SJCRH30 (cell line): ENCODE results near the gene SPATA20. TPM values are rescaled to one million over a fixed set of nuclear protein-coding genes. Genes with fewer than 3 reads are reported as not detected.

Experiments used
- DNase-seq, 2 experiments: peaks; one replicate each; pipeline ENCODE4 v3.0.0-alpha.2; 2015 to 2020
- H3K27ac ChIP-seq: fragments of 250-450 bp; sonication (Bioruptor Pico); 2 replicates; pipeline ENCODE4 v1.5.1; 2020; ENCODE audit warnings: mild to moderate bottlenecking, moderate library complexity
- H3K27me3 ChIP-seq: fragments of 250-450 bp; sonication (Bioruptor Pico); 2 replicates; pipeline ENCODE4 v1.5.1; 2020; ENCODE audit warnings: mild to moderate bottlenecking, moderate library complexity
- H3K36me3 ChIP-seq: fragments of 250-450 bp; sonication (Bioruptor Pico); 2 replicates; pipeline ENCODE4 v1.5.1; 2020; ENCODE audit warnings: mild to moderate bottlenecking, moderate library complexity
- H3K4me1 ChIP-seq: fragments of 250-450 bp; sonication (Bioruptor Pico); 2 replicates; pipeline ENCODE4 v1.5.1; 2020; ENCODE audit warnings: mild to moderate bottlenecking, moderate library complexity
- H3K4me3 ChIP-seq: fragments of 250-450 bp; sonication (Bioruptor Pico); 2 replicates; pipeline ENCODE4 v1.5.1; 2020; ENCODE audit warnings: mild to moderate bottlenecking, moderate library complexity
- H3K9me3 ChIP-seq: fragments of 250-450 bp; sonication (Bioruptor Pico); replicated peaks from 2 replicates; pipeline ENCODE4 v1.5.1; 2020; ENCODE audit warnings: mild to moderate bottlenecking, moderate library complexity
- total RNA-seq: library from RNA; depleted of rRNA; stranded (reverse); fragments of >200 nt; shearing (Covaris generic); gene quantifications from 2 replicates; pipeline ENCODE4 v1.2.3, GENCODE V29; 2014

Gene SPATA20
- total RNA-seq, 1 experiment from 2014 or later = 13.1 TPM

GRCh38 chr17:50531428-50532025 lies 15.4 kb upstream of the SPATA20 start:
- no peaks in the 10 kb centered on the region for H3K36me3 ChIP-seq

GRCh38 chr17:50532452-50533024 lies 14.4 kb upstream of the SPATA20 start, which contains the start of gene EPN3:
Gene EPN3, plus strand, starts transcription at chr17:50532735. Its CDS starts 3,822 bp downstream, at chr17:50536557.
- Histone ChIP-seq H3K27me3 (peaks cover 11% of the 10 kb centered on the region; the same call in 1 of the 2 replicates), H3K27ac (no peak within 1 kb of the TSS), H3K36me3 (no peaks in the 10 kb centered on the region), H3K4me1 (no peaks in the 10 kb centered on the region), H3K4me3 (no peak within 1 kb of the TSS), H3K9me3 (no peaks in the 10 kb centered on the region)
- no peak for DNase-seq

More at GRCh38 chr17:50531428-50532025, 15.4 kb upstream of the SPATA20 start:
- no peak for DNase-seq
- H3K27ac ChIP-seq = no peak overlapping the region
- H3K4me3 ChIP-seq = no peak overlapping the region
- peaks cover 11% of the 10 kb centered on the region; the same call in 1 of the 2 replicates for H3K27me3 ChIP-seq
- H3K4me1 ChIP-seq = no peaks in the 10 kb centered on the region
- no peaks in the 10 kb centered on the region for H3K9me3 ChIP-seq

GRCh38 chr17:50533185-50533584 lies 13.8 kb upstream of the SPATA20 start:
- Histone ChIP-seq H3K27me3 (peaks cover 11% of the 10 kb centered on the region; the same call in 1 of the 2 replicates), H3K4me3 (no peak overlapping the region), H3K27ac (no peak overlapping the region), H3K4me1 (no peaks in the 10 kb centered on the region), H3K36me3 (no peaks in the 10 kb centered on the region), H3K9me3 (no peaks in the 10 kb centered on the region)
- DNase-seq = no peak

GRCh38 chr17:50533720-50534148 lies 13.2 kb upstream of the SPATA20 start:
- H3K4me3 ChIP-seq = no peak overlapping the region
- no peak overlapping the region for H3K27ac ChIP-seq
- H3K4me1 ChIP-seq = no peaks in the 10 kb centered on the region
- DNase-seq = peak in 1 of 2 experiments; percentile 33
- H3K27me3 ChIP-seq = peaks cover 11% of the 10 kb centered on the region; the same call in 1 of the 2 replicates
- H3K9me3 ChIP-seq = no peaks in the 10 kb centered on the region
- no peaks in the 10 kb centered on the region for H3K36me3 ChIP-seq

- Histone ChIP-seq H3K4me1 (no peaks in the 10 kb centered on the region), H3K27ac (no peak overlapping the region), H3K27me3 (peaks cover 11% of the 10 kb centered on the region; the same call in 1 of the 2 replicates), H3K9me3 (no peaks in the 10 kb centered on the region), H3K36me3 (no peaks in the 10 kb centered on the region), H3K4me3 (no peak overlapping the region)
- DNase-seq = no peak
These were observed 12.6 kb upstream of the SPATA20 start for GRCh38 chr17:50534222-50534978.

GRCh38 chr17:50534979-50535326 lies 12.0 kb upstream of the SPATA20 start:
- Histone ChIP-seq H3K27ac (no peak overlapping the region), H3K4me3 (no peak overlapping the region), H3K4me1 (no peaks in the 10 kb centered on the region), H3K9me3 (no peaks in the 10 kb centered on the region), H3K36me3 (no peaks in the 10 kb centered on the region), H3K27me3 (peaks cover 11% of the 10 kb centered on the region; the same call in 1 of the 2 replicates)
- DNase-seq = no peak

- no peaks in the 10 kb centered on the region for H3K36me3 ChIP-seq
- H3K27me3 ChIP-seq = peaks cover 11% of the 10 kb centered on the region; the same call in 1 of the 2 replicates
- no peak overlapping the region for H3K27ac ChIP-seq
- DNase-seq = no peak
- no peak overlapping the region for H3K4me3 ChIP-seq
- H3K4me1 ChIP-seq = no peaks in the 10 kb centered on the region
- H3K9me3 ChIP-seq = no peaks in the 10 kb centered on the region
These were observed 11.6 kb upstream of the SPATA20 start for GRCh38 chr17:50535407-50535806.

- Histone ChIP-seq H3K9me3 (no peaks in the 10 kb centered on the region), H3K36me3 (no peaks in the 10 kb centered on the region), H3K4me3 (no peak overlapping the region), H3K27ac (no peak overlapping the region), H3K4me1 (no peaks in the 10 kb centered on the region), H3K27me3 (peaks cover 5% of the 10 kb centered on the region; the same call in 1 of the 2 replicates)
- DNase-seq = no peak
These were observed 10.0 kb upstream of the SPATA20 start for GRCh38 chr17:50536683-50537646.

- Histone ChIP-seq H3K4me3 (no peak overlapping the region), H3K9me3 (no peaks in the 10 kb centered on the region), H3K27ac (no peak overlapping the region), H3K4me1 (peaks cover 5% of the 10 kb centered on the region; the same call in 1 of the 2 replicates), H3K27me3 (no peaks in the 10 kb centered on the region; the same call in 1 of the 2 replicates), H3K36me3 (no peaks in the 10 kb centered on the region)
- DNase-seq = no peak
These were observed 9.0 kb upstream of the SPATA20 start for GRCh38 chr17:50537721-50538548.

- Histone ChIP-seq H3K4me1 (peaks cover 6% of the 10 kb centered on the region; the same call in 1 of the 2 replicates), H3K36me3 (no peaks in the 10 kb centered on the region), H3K27me3 (no peaks in the 10 kb centered on the region; the same call in 1 of the 2 replicates), H3K9me3 (no peaks in the 10 kb centered on the region), H3K4me3 (no peak overlapping the region), H3K27ac (no peak overlapping the region)
- DNase-seq = no peak
These were observed 8.2 kb upstream of the SPATA20 start for GRCh38 chr17:50538549-50539410.

- Histone ChIP-seq H3K27ac (no peak overlapping the region), H3K36me3 (no peaks in the 10 kb centered on the region), H3K4me1 (peaks cover 6% of the 10 kb centered on the region; the same call in 1 of the 2 replicates), H3K4me3 (no peak overlapping the region), H3K9me3 (no peaks in the 10 kb centered on the region), H3K27me3 (no peaks in the 10 kb centered on the region; the same call in 1 of the 2 replicates)
- no peak for DNase-seq
These were observed 7.0 kb upstream of the SPATA20 start for GRCh38 chr17:50539762-50540559.
